Activated CD8-positive, alpha-beta T cell treated with anti-CD3 and anti-CD28 coated beads for 36 hours (primary cell): ENCODE results near the gene ATP2C2. TPM values are rescaled to one million over a fixed set of nuclear protein-coding genes. Genes with fewer than 3 reads are reported as not detected.

ENCODE experiments used
- ATAC-seq: fragments of 200-7000 bp; cut with Tn5 transposase; one replicate; pipeline ENCODE4 v1.10.0; 2021; ENCODE audit warnings: mild to moderate bottlenecking, moderate library complexity
- CTCF ChIA-PET: fragments of 350-600 bp; sonication (Branson Sonifier 250); formaldehyde crosslinking; loops from one replicate; lab custom pipeline; 2021; ENCODE audit warnings: antibody characterized with exemption; lab: Charles Lee
- POLR2A ChIA-PET: fragments of 350-600 bp; sonication (Branson Sonifier 250); formaldehyde crosslinking; loops from one replicate; lab custom pipeline; 2021; ENCODE audit warnings: antibody characterized with exemption; lab: Charles Lee
- DNase-seq: peaks from one replicate; pipeline ENCODE4 v3.0.0-alpha.2; 2020
- H3K27ac Mint-ChIP-seq: one replicate; pipeline ENCODE4 v1.8.0; 2021; ENCODE audit warnings: mild to moderate bottlenecking, mixed read lengths
- H3K27me3 Mint-ChIP-seq: one replicate; pipeline ENCODE4 v1.8.0; 2021; ENCODE audit warnings: mixed read lengths
- H3K36me3 Mint-ChIP-seq: one replicate; pipeline ENCODE4 v1.8.0; 2021; ENCODE audit warnings: low read depth, mixed read lengths
- H3K4me1 Mint-ChIP-seq: one replicate; pipeline ENCODE4 v1.8.0; 2021; ENCODE audit warnings: low read depth, mixed read lengths
- H3K4me3 Mint-ChIP-seq: one replicate; pipeline ENCODE4 v1.8.0; 2021; ENCODE audit warnings: mild to moderate bottlenecking, moderate library complexity, mixed read lengths
- H3K9me3 Mint-ChIP-seq: one replicate; pipeline ENCODE4 v1.8.0; 2021; ENCODE audit warnings: mixed read lengths
- intact Hi-C: fragments of 100-400 bp; cut with micrococcal nuclease; formaldehyde crosslinking; loops from one replicate; pipeline ENCODE4 v1.10.0; 2022
- total RNA-seq, 2 experiments: library from RNA; stranded (reverse); gene quantifications; one replicate each; pipeline ENCODE4 v1.2.3, GENCODE V29; 2021
- TF ChIP-seq, protein P1 (sequence below): fragments of 200-600 bp; IDR thresholded peaks from one replicate; pipeline ENCODE4 v1.8.0; 2022; ENCODE audit warnings: antibody characterized with exemption, mild to moderate bottlenecking

Gene ATP2C2
- total RNA-seq, 2 experiments from 2014 or later, result not detected

DNA sequence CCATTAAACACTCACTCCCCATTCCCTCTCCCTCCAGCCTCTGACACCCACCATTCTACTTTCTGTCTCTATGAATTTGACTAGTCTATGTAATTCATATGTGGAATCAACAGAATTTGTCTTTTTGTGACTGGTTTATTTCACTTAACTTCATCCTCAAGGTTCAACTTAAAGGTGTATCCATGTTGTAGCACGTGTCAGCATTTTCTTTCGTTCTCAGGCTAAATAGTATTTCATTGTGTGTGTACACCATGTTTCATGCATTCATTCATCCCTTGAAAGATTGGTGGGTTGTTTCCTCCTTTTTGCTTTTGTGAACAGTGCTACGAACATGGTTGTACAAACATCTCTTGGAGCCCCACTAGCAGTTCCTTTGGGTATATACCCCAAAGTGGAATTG lies 36.0 kb downstream of the ATP2C2 start:
- Mint-ChIP-seq H3K36me3 (no peaks in the 10 kb centered on the region), H3K27ac (no peak overlapping the region), H3K4me1 (no peaks in the 10 kb centered on the region), H3K4me3 (no peak overlapping the region), H3K9me3 (peaks cover 2% of the 10 kb centered on the region), H3K27me3 (peaks cover 27% of the 10 kb centered on the region)
- intact Hi-C loops, result no loop called here
- DNase-seq, result no peak
- ChIA-PET CTCF (no interaction called here), POLR2A (no interaction called here)
- ATAC-seq, result no peak
- TF ChIP-seq, protein P1, sequence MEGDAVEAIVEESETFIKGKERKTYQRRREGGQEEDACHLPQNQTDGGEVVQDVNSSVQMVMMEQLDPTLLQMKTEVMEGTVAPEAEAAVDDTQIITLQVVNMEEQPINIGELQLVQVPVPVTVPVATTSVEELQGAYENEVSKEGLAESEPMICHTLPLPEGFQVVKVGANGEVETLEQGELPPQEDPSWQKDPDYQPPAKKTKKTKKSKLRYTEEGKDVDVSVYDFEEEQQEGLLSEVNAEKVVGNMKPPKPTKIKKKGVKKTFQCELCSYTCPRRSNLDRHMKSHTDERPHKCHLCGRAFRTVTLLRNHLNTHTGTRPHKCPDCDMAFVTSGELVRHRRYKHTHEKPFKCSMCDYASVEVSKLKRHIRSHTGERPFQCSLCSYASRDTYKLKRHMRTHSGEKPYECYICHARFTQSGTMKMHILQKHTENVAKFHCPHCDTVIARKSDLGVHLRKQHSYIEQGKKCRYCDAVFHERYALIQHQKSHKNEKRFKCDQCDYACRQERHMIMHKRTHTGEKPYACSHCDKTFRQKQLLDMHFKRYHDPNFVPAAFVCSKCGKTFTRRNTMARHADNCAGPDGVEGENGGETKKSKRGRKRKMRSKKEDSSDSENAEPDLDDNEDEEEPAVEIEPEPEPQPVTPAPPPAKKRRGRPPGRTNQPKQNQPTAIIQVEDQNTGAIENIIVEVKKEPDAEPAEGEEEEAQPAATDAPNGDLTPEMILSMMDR, result no peak

DNA sequence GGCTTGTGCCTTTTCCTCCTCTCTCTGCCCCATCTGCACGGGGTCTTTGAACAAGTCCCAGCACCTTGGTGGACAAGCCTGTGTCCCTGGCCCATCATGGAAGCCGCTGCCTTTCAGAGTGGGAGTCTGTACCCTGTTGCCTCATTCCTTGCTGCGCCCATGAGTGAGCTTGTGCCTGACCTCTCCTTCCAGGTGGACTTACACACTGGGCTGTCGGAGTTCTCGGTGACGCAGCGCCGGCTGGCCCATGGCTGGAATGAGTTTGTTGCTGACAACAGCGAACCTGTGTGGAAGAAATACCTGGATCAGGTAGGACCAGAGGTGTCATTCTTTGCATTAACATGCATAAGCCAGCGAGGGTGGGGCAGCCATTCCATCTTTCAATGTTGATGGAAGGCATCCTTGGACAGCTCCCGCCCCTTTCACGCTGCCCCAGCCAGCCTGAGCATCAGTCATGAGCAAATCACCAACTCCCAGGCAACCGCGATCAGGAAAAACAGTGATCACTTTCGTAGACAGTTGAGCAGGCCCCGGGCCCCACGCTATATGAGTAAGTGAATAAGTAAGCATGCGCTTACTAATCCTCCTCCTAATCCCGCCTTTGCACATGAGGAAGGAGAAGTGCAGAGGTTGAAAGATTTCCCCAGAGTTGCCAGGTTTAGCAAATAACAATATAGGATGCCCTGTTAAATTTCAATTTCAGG lies 36.8 kb downstream of the ATP2C2 start:
- no peak overlapping the region for H3K27ac Mint-ChIP-seq
- DNase-seq, result no peak
- H3K27me3 Mint-ChIP-seq, result peaks cover 26% of the 10 kb centered on the region
- ChIA-PET POLR2A (no interaction called here), CTCF (no interaction called here)
- H3K9me3 Mint-ChIP-seq, result peaks cover under 1% of the 10 kb centered on the region
- H3K4me1 Mint-ChIP-seq, result no peaks in the 10 kb centered on the region
- TF ChIP-seq, protein P1, result no peak
- intact Hi-C loops, result no loop called here
- H3K36me3 Mint-ChIP-seq, result no peaks in the 10 kb centered on the region
- no peak for ATAC-seq
- H3K4me3 Mint-ChIP-seq, result no peak overlapping the region

DNA sequence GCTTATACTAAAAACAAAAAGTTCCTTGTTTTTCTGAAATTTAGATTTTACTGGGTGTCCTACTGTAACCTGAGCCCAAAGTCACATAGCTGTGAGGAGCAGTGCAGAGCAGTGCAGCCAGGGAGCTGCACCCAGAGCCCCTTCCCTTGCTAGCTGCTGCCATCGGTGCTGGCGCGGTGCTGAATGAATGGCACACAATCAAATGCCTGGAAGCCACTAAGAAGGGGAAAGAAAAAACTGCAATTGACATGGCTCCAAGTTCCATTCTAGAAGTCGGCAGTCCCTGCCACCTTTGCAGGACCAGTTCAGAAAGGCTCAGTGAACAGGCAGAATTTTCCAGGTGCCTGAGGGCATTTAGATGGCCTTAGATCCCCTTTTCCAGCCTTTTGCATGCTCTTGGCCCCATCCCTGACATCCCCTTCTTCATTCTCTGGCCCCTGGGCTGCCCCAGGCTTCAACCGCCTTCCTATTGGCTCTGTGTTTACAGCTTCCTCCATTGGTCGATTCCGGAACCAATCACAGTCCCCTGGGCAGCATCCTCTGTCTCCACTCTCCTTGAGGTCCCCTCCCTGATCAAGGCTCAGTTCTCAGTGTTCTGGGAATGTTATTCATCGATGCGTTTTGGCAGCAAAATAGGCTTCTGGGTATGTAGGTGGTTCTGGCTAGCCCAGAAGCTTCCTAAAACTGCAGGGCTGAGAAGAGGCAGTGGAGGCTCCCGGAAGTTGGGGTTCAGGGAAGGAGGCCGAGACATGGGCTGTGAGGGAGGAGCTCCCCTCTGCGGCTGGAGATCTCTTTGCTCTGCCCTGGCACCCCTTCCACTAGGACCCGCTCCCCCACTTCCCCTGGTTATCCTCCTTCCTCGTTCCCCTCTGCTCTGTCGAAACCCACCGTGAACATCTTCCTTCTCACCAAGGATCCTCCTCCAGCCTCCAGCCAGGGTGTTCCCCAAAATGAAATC lies 37.9 kb downstream of the ATP2C2 start:
- TF ChIP-seq, protein P1, result no peak

DNA sequence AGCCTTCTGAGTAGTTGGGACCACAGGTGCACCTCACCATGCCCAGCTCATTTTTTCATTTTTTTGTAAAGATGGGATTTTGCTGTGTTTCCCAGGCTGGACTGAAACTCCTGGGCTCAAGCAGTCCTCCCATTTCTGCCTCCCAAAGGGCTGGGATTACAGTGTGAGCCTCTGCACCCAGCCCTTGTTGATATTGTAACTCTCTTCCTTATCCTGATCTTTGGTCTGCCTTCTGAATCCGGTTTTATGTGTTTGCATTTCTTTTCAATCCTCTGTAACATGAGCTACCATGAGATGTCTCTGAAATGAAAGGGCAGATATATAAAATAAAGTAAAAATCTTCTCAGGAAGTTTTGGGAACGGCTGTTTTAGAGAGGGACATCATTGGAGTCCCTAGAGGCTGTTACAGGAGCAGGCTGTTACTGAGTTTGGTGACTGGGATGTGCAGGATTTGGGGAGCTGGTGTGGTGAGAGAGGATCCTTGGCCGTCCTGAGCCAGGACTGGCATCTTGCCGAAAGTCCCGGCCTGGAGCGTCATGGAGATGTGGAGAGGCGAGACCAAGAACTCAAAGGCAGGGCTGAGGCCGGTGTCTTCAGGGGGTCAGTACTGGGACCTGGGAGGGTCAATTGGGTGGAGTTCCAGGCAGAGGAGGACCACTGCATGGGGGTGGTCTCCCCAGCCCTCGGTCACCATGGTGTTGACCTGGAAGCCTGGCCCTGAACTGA lies 39.4 kb downstream of the ATP2C2 start:
- ChIA-PET POLR2A (no interaction called here), CTCF (no interaction called here)
- Mint-ChIP-seq H3K27ac (no peak overlapping the region), H3K4me3 (no peak overlapping the region), H3K36me3 (no peaks in the 10 kb centered on the region), H3K4me1 (no peaks in the 10 kb centered on the region), H3K27me3 (peaks cover 16% of the 10 kb centered on the region), H3K9me3 (no peaks in the 10 kb centered on the region)
- TF ChIP-seq, protein P1, result no peak
- ATAC-seq (no peak), DNase-seq (no peak)
- intact Hi-C loops, result no loop called here

More for the DNA sequence above, 37.9 kb downstream of the ATP2C2 start:
- Mint-ChIP-seq H3K27me3 (peaks cover 21% of the 10 kb centered on the region), H3K9me3 (no peaks in the 10 kb centered on the region), H3K4me1 (no peaks in the 10 kb centered on the region), H3K36me3 (no peaks in the 10 kb centered on the region), H3K27ac (no peak overlapping the region), H3K4me3 (no peak overlapping the region)
- ChIA-PET POLR2A (no interaction called here), CTCF (no interaction called here)
- intact Hi-C loops, result no loop called here
- ATAC-seq (no peak), DNase-seq (no peak)
